WTC11 (cell line): ENCODE measurements around the gene CRACR2B. TPM values are rescaled to one million over a fixed set of nuclear protein-coding genes. Genes with fewer than 3 reads are reported as not detected.

Experiments
- ATAC-seq: fragments of 200-7000 bp; cut with Tn5 transposase; 2 replicates; pipeline ENCODE4 v1.10.0; 2021; ENCODE audit warnings: mild to moderate bottlenecking, moderate library complexity
- CTCF ChIA-PET: fragments of 300-600 bp; sonication (Branson Sonifier 250); formaldehyde crosslinking; loops from one replicate; lab custom pipeline; 2021; ENCODE audit warnings: antibody characterized with exemption; lab: Charles Lee
- POLR2A ChIA-PET: fragments of 350-600 bp; sonication (Branson Sonifier 250); formaldehyde crosslinking; loops from one replicate; lab custom pipeline; 2021; ENCODE audit warnings: antibody characterized with exemption; lab: Charles Lee
- DNase-seq: peaks from one replicate; pipeline ENCODE4 v3.0.0; 2021; ENCODE audit warnings: low spot score
- H3K27ac Mint-ChIP-seq: 2 replicates; pipeline ENCODE4 v1.8.0; 2021; ENCODE audit warnings: mixed read lengths
- H3K27me3 Mint-ChIP-seq: 2 replicates; pipeline ENCODE4 v1.8.0; 2021; ENCODE audit warnings: low read depth, mild to moderate bottlenecking, moderate library complexity, mixed read lengths
- H3K36me3 Mint-ChIP-seq: 2 replicates; pipeline ENCODE4 v1.8.0; 2021; ENCODE audit warnings: mixed read lengths
- H3K4me1 Mint-ChIP-seq: 2 replicates; pipeline ENCODE4 v1.8.0; 2022; ENCODE audit warnings: mixed read lengths
- H3K4me3 Mint-ChIP-seq: 2 replicates; pipeline ENCODE4 v1.8.0; 2021; ENCODE audit warnings: mild to moderate bottlenecking, moderate library complexity, mixed read lengths
- H3K9me3 Mint-ChIP-seq: 2 replicates; pipeline ENCODE4 v1.8.0; 2021; ENCODE audit warnings: mixed read lengths
- CBFB ChIP-seq: sonication (generic); formaldehyde crosslinking; IDR thresholded peaks from 2 replicates; pipeline ENCODE4 v1.8.1; 2022; ENCODE audit warnings: mild to moderate bottlenecking, low read depth, missing genetic modification reagents
- CREB1 ChIP-seq: sonication (generic); formaldehyde crosslinking; IDR thresholded peaks from 2 replicates; pipeline ENCODE4 v1.8.0; 2023; ENCODE audit warnings: mild to moderate bottlenecking, missing genetic modification reagents
- E2F5 ChIP-seq: sonication (generic); formaldehyde crosslinking; IDR thresholded peaks from 2 replicates; pipeline ENCODE4 v1.8.1; 2022; ENCODE audit warnings: mild to moderate bottlenecking, moderate library complexity, missing genetic modification reagents
- ESRRA ChIP-seq: sonication (generic); formaldehyde crosslinking; IDR thresholded peaks from 2 replicates; pipeline ENCODE4 v1.8.1; 2022; ENCODE audit warnings: mild to moderate bottlenecking, missing genetic modification reagents, borderline replicate concordance
- SMAD4 ChIP-seq: sonication (generic); formaldehyde crosslinking; IDR thresholded peaks from 2 replicates; pipeline ENCODE4 v1.8.0; 2022; ENCODE audit warnings: mild to moderate bottlenecking, missing genetic modification reagents
- SP1 ChIP-seq: sonication (generic); formaldehyde crosslinking; conservative IDR thresholded peaks from 2 replicates; pipeline ENCODE4 v1.8.1; 2022; ENCODE audit warnings: missing genetic modification reagents
- TEAD1 ChIP-seq: sonication (generic); formaldehyde crosslinking; IDR thresholded peaks from 2 replicates; pipeline ENCODE4 v1.8.0; 2022; ENCODE audit warnings: mild to moderate bottlenecking, missing genetic modification reagents
- ZNF232 ChIP-seq: sonication (generic); formaldehyde crosslinking; IDR thresholded peaks from 2 replicates; pipeline ENCODE4 v1.8.0; 2022; ENCODE audit warnings: mild to moderate bottlenecking, missing genetic modification reagents
- ZNF281 ChIP-seq: sonication (generic); formaldehyde crosslinking; IDR thresholded peaks from 2 replicates; pipeline ENCODE4 v1.8.0; 2023; ENCODE audit warnings: mild to moderate bottlenecking, missing genetic modification reagents
- ZNF416 ChIP-seq: fragments of 250-450 bp; sonication (Bioruptor Pico); IDR thresholded peaks from 2 replicates; pipeline ENCODE4 v1.9.0; 2021; ENCODE audit warnings: mild to moderate bottlenecking, inconsistent platforms
- ZNF423 ChIP-seq: fragments of 250-450 bp; sonication (Bioruptor Pico); IDR thresholded peaks from 2 replicates; pipeline ENCODE4 v2.1.2; 2022; ENCODE audit warnings: mild to moderate bottlenecking, moderate library complexity
- ZNF512 ChIP-seq: sonication (generic); formaldehyde crosslinking; IDR thresholded peaks from 2 replicates; pipeline ENCODE4 v1.8.1; 2022; ENCODE audit warnings: missing genetic modification reagents, borderline replicate concordance
- ZNF532 ChIP-seq: fragments of 250-450 bp; sonication (Bioruptor Pico); IDR thresholded peaks from 2 replicates; pipeline ENCODE4 v1.9.0; 2021; ENCODE audit warnings: mild to moderate bottlenecking, borderline replicate concordance
- ZSCAN18 ChIP-seq: fragments of 250-450 bp; sonication (Bioruptor Pico); IDR thresholded peaks from 2 replicates; pipeline ENCODE4 v2.1.2; 2022; ENCODE audit warnings: mild to moderate bottlenecking, moderate library complexity
- total RNA-seq: library from RNA; stranded (reverse); gene quantifications from 3 replicates; pipeline ENCODE4 v1.2.3, GENCODE V29; 2021
- TF ChIP-seq, protein P1 (sequence below): sonication (generic); formaldehyde crosslinking; IDR thresholded peaks from 2 replicates; pipeline ENCODE4 v1.8.1; 2023; ENCODE audit warnings: mild to moderate bottlenecking, missing genetic modification reagents, moderate library complexity
- TF ChIP-seq, protein P2 (sequence below): sonication (generic); formaldehyde crosslinking; IDR thresholded peaks from 2 replicates; pipeline ENCODE4 v1.8.1; 2022; ENCODE audit warnings: low read depth, missing genetic modification reagents, borderline replicate concordance
- TF ChIP-seq, protein P3 (sequence below): fragments of 250-450 bp; sonication (Bioruptor Pico); conservative IDR thresholded peaks from 2 replicates; pipeline ENCODE4 v1.9.0; 2021; ENCODE audit warnings: mild to moderate bottlenecking

Gene CRACR2B
- total RNA-seq, 1 experiment from 2014 or later, result 46.5 TPM

- no peaks in the 10 kb centered on the region for H3K9me3 Mint-ChIP-seq
- H3K4me1 Mint-ChIP-seq, result peaks cover 25% of the 10 kb centered on the region
- CTCF ChIA-PET, result interaction anchor here (0.7 to 1.6 kb wide), 2 partner anchors 23 to 44 kb away, joined by 3 to 6 read pairs; no protein-coding TSS in a partner anchor
- H3K4me3 Mint-ChIP-seq, result no peak overlapping the region
- H3K27ac Mint-ChIP-seq, result no peak overlapping the region
- TF ChIP-seq ZNF512 (CRISPR knock-in tag) (no peak), ZNF532 (CRISPR knock-in tag) (no peak), TEAD1 (CRISPR knock-in tag) (no peak), ZNF423 (CRISPR knock-in tag) (no peak), SMAD4 (CRISPR knock-in tag) (no peak), ZNF281 (no peak), ZNF232 (CRISPR knock-in tag) (no peak), ZNF416 (CRISPR knock-in tag) (no peak), CREB1 (CRISPR knock-in tag) (no peak)
- TF ChIP-seq, protein P1, sequence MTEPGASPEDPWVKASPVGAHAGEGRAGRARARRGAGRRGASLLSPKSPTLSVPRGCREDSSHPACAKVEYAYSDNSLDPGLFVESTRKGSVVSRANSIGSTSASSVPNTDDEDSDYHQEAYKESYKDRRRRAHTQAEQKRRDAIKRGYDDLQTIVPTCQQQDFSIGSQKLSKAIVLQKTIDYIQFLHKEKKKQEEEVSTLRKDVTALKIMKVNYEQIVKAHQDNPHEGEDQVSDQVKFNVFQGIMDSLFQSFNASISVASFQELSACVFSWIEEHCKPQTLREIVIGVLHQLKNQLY, result no peak
- TF ChIP-seq, protein P2, sequence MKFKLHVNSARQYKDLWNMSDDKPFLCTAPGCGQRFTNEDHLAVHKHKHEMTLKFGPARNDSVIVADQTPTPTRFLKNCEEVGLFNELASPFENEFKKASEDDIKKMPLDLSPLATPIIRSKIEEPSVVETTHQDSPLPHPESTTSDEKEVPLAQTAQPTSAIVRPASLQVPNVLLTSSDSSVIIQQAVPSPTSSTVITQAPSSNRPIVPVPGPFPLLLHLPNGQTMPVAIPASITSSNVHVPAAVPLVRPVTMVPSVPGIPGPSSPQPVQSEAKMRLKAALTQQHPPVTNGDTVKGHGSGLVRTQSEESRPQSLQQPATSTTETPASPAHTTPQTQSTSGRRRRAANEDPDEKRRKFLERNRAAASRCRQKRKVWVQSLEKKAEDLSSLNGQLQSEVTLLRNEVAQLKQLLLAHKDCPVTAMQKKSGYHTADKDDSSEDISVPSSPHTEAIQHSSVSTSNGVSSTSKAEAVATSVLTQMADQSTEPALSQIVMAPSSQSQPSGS (CRISPR knock-in tag), result no peak
- POLR2A ChIA-PET, result no interaction called here
- H3K36me3 Mint-ChIP-seq, result no peaks in the 10 kb centered on the region
- H3K27me3 Mint-ChIP-seq, result no peaks in the 10 kb centered on the region; the same call in 1 of the 2 replicates
- ATAC-seq (no peak), DNase-seq (no peak)
These were observed 26.1 kb downstream of the CRACR2B start for GRCh38 chr11:853682-854448.

DNA sequence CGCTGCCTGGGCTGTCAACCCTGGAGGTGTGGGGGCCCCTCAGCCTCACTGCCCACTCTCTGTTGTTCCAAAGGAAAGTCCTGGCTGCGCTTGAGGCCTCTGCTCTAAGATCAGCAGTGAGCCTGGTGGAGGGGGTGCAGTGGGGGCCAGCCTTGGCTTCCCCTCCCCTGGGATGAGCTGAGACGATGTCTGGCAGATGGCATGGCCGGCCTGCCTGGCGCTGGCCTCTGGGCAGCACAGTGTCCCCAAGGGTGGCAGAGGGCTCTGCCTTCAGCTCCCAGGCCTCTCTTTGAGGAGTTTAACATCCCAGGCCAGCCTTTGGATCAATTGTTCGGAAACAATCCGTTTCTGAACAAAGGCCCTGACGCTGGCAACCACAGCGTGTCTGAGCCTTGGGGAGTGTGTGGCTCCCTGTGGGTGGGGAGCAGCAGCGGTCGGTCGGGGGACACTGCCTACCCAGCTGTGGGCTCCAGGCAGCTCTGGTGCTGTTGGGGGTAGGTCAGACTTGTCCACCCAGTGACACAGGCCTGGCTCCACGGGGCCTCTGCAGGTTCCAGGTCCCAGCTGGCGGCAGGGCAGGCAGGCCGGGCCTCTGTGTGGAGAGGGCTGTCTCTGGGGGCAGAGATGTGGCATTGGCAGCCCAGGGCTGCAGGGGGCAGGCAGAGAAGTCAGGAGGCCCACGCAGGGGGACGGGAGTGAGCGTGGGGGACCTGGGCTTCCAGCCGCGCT, 27.0 kb downstream of the CRACR2B start:
- Mint-ChIP-seq H3K4me1 (peaks cover 25% of the 10 kb centered on the region), H3K36me3 (no peaks in the 10 kb centered on the region), H3K9me3 (no peaks in the 10 kb centered on the region), H3K27me3 (no peaks in the 10 kb centered on the region; the same call in 1 of the 2 replicates), H3K4me3 (no peak overlapping the region), H3K27ac (no peak overlapping the region)
- DNase-seq (no peak), ATAC-seq (no peak)
- ChIA-PET CTCF (interaction anchor here (1.6 to 2.8 kb wide), 2 partner anchors 11 to 43 kb away, joined by 6 to 14 read pairs; partner anchors contain the start of genes POLR2L and TSPAN4), POLR2A (no interaction called here)
- TF ChIP-seq ZSCAN18 (CRISPR knock-in tag) (no peak), CBFB (no peak), SP1 (no peak), E2F5 (CRISPR knock-in tag) (no peak), ESRRA (CRISPR knock-in tag) (no peak)
- TF ChIP-seq, protein P3, sequence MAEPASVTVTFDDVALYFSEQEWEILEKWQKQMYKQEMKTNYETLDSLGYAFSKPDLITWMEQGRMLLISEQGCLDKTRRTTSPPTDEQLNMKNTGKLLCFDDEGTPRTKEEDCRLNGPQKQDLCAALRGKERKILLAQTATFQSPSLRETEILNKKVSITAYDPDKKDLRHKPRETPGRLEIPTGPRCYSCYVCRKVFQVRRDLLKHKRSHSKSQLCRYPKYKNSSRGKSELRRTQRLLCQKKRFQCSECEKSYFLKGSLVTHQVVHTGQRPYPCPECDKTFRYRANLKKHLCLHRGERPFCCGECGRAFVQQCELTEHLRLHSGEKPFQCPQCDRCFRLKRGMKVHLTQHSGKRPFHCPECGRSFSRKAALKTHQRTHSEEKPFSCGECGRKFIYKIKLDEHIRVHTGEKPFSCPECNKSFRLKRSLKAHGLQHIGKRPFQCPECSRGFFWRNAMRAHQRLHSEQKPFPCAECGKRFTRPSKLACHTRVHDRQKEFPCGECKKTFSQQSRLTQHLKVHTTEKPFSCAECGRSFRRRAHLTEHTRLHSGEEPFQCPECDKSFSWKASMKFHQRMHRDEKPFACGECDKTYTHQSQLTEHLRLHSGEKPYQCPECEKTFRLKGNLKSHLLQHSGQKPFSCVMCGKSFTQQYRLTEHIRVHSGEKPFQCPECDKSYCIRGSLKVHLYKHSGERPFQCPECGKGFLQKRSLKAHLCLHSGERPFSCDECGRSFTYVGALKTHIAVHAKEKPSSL, result no peak
